ENCODE data around the gene CLDN19.
A peak's percentile ranks its signal among the peaks of the same experiment; 100 is the strongest.
"Not testable (repeated sequence)": the region's sequence is repeated elsewhere in the genome, so short reads cannot be mapped to it uniquely, and the experiment has no call there.

CLDN19 gene

DNA sequence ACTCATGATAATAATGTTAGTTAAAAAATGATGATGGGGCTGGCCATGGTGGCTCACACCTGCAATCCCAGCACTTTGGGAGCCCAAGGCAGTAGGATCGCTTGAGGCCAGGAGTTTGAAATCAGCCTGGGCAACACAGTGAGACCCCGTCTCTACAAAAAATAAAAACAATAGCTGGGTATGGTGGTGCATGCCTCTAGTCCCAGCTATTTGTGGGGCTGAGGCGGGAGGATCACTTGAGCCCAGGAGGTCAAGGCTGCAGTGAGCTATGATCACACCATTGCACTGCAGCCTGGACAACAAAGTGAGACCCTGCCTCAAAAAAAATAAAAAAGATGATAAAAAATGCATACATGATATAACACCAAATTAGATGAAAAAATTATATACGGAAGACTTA, 21.5 kb upstream of the CLDN19 start:
- DNase-seq (ENCODE audit: low read depth in 2 of 2, low spot score in 1 of 2) = no peak

DNA sequence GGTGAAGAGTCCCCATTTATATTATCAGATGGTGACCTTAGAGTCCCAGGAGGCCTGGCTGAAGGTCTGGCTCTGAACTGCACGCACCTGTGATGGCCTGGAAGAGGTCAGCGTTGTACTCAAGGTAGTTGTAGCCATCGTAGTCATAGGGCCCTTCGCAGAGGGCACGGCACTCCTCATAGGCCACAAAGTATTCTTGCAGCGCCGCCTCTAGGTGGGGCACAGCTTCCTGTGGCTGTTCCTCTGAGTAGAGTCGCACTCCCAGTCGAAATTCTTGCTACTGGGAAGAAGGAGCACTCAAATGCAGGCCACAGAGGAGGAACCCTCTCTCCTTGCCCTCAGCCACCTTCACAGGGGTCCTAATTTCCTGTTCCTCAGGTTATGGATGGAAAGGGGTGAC, 19.1 kb upstream of the CLDN19 start:
- DNase-seq (ENCODE audit: low read depth in 2 of 2, low spot score in 1 of 2) = no peak

DNA sequence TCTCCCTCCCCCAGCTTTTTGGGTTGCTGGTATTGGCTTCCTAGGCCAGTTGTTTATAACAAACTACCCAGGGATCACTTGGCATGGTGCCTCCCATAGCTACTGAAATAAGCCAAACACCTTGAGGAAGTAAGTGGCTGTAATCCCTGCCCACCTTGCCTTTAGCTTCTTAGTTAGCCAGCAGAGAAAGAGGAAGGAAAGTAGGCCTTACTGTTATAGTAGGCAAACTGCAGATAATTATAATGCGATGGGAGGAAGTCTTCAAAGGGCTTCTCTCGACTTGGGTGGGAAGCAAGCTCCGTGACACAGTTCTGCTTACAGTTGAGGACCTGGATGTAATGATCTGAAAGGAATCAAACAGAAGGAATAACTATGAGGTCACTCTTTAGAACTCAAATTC, 18.6 kb upstream of the CLDN19 start:
- DNase-seq (ENCODE audit: low read depth in 2 of 2, low spot score in 1 of 2) = no peak

DNA sequence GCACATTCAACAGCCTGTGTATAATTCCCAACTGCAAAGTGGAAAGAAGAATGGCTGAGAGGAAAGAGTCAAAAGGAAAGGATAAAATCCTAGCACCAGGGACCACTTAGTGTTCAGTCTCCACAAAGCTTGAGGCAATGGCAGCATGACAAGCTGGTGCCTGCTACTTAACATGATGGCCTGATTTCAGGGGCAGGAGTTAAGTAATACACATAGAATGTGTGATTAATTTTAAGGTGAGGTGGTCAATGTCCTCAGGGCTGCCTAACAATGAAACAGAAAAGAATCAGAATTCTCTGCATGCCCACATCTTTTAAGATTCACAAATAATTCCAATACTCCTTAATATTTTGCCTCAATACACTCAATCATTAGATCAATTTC, 17.8 kb upstream of the CLDN19 start:
- no peak for DNase-seq (ENCODE audit: low read depth in 2 of 2, low spot score in 1 of 2)

DNA sequence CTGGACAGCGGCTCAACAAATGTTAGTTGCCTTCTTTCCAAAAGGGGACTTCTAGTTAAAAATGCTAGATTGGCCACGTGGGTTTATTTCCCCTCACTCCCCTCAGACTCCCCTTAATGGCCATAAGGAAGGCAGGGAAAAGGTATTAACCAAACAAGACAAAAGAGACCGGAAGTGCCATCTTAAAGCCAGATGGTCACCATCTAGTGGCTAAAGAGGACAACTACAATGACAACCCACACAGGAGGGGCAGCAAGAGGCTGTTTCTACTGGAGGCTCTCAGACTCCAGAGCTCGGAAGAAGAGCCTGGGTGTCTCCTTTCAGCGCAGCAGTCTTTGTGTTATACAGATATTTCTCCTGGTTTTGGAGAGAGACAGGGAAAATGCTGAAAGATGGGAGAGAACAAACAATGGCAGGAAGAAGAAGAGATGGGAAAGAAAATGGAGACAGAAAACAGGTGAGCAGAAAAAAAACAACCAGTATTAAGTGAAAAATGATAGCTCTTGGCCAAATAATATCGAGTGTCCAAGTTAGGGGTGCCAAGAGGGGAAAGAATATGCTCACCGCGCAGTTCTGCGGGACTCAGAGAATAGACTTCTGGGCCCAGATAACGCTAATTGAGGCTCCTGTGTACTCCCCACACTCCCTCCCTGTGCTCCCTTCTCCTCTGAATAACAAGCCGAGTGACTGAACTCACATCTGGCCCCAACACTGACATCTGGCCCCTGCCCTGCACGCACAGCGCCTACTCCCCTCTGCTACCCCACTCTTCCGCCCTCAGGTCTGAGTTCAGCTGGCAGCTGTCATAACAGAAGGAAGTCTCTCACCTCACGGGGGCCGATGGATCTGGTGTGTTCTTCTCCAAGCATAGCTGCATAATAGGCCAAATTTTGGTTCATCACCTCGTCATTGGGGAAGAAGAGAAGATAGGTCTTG, 17.2 kb upstream of the CLDN19 start:
- no peak for DNase-seq (ENCODE audit: low read depth in 2 of 2, low spot score in 1 of 2)

DNA sequence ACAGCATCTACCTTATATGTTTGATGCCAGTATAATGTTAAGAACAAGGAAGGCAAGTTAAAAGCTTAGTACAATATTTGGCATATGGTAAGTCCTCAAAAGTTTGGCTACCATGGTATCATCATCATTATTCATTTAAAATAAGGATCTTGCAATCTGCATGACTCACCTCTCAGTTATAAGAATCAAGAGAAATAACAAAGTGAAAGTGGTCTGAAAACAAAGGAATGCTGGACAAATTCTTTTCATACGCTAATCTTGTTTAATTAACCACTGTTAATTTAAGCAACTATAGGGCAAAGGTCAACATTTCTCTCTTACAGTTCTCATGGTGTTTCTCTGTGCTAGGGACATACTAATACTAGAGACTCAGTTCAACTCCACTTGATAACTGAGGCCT, 13.0 kb upstream of the CLDN19 start:
- no peak for DNase-seq (ENCODE audit: low read depth in 2 of 2, low spot score in 1 of 2)

DNA sequence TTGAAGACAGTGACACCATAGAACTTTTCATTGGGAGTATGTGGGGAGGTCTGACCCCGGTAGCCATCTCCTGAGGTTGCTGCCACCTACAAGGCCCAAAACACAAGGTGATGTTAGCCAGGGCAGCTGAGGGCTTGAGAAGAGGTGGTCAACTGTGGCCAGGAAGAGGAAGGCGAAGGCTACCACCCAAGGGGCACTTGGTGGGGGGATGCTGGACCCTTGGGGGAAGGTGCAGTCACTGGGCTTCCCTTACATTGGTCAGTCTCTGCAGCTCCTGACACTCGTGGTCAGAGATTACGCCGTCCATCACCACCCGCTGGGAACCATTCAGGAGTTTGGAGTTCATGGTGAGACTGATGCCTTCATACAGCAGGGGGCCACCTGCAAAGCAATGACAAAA, 12.2 kb upstream of the CLDN19 start:
- DNase-seq (ENCODE audit: low read depth in 2 of 2, low spot score in 1 of 2) = no peak

DNA sequence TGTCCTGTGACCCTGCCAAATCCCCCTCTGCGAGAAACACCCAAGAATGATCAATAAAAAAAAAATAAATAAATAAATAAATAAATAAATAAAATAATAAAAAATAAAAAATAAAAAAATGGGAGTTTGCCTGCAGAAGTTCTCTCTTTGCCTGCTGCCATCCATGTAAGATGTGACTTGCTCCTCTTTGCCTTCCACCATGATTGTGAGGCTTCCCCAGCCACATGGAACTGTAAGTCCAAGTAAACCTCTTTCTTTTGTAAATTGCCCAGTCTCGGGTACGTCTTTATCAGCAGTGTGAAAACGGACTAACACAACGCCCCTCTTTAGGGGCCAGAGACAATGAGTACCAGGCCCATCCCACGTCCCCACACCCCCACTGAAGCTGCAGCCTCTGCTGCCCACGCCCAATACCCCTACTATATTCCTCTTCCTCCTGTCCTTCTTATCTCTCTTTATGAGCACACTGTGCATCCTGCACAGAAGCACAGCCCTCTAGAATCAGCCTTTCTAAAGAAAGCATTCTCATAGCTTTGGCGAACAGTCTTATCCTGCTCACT, 11.6 kb upstream of the CLDN19 start:
- not testable (repeated sequence) for DNase-seq (ENCODE audit: low read depth in 2 of 2, low spot score in 1 of 2)

DNA sequence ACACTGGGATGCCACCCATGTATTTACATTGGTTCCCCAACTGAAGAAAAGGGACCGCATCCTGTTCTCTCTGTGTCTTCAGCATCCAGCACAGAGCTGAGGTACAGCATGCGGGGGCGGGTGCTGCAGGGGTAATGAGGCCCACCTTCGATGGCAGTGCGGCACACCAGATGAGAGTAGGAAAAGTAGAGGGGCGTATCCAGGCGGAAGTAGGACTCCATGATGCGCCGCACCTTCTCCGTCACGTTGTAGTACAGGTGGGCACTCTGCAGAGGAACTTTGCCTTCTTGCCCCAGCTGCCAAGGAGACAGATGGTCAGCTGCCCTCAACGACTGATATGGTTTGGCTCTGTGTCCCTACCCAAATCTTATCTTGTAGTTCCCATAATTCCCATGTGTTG, 10.0 kb upstream of the CLDN19 start:
- no peak for DNase-seq (ENCODE audit: low read depth in 2 of 2, low spot score in 1 of 2)

DNA sequence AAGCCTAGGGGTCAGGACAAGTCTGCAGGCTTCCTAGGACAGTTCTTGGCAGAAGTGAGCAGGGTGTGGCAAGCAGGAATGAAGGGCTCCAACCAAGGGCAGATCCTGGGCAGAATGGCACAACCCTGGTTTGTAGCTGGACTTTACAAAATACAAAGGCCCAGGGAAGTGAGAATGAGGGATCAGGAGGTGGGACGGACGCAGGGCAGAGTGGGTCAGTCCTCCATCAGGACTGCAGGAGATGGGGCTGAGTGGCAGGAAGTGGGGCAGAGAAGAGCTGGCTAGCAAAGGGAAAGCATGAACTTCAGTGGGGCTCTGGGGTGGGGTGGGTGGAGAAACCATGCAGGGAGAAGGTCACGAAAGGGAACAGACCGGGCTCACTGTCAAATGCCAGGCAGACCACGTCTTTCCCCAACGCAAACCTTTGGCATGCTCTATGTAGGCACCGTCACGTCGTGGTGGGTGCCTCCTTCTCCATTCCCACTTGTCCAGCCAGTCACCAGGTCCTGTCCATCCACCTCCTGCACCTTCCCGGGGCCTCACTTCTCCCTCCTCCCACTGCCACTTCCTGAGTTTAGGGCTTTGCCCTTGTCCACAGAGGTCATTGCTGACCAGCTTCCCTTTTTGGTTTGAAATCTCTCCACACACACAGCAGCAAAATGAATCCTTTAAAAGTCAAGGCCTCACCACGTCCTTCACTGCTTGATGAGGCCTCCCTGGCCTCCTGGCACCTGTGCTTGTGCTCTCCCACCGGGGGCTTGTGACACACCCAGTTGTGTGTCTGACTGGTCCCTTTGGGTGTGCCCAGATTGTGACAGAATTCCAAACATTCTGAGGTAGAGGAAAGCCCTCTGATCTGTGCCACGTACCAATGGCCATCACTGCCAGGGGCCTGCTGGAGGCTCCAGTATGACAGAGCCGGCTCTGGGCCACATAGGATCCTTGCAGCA, 8.7 kb upstream of the CLDN19 start:
- DNase-seq (ENCODE audit: low read depth in 2 of 2, low spot score in 1 of 2) = no peak

DNA sequence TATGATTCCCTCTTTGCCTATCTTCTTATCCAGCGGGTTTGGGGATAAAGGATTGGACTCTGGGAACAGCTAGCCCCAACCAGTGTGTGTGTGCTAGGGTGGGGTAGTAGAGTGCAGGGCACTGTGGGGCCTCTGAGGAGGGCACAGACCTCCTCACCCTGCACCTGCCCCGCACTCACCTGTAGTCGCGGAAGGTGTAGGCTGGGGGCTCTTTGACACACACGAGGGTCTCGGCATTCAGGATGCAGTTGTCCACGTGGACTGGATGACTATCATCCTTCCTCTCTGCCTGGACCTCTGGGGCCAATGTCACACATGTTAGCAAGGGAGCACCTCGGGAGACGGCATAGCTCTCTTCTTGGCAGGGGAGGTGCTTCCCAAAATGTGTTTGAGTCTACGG, 8.0 kb upstream of the CLDN19 start:
- DNase-seq (ENCODE audit: low read depth in 2 of 2, low spot score in 1 of 2) = no peak

DNA sequence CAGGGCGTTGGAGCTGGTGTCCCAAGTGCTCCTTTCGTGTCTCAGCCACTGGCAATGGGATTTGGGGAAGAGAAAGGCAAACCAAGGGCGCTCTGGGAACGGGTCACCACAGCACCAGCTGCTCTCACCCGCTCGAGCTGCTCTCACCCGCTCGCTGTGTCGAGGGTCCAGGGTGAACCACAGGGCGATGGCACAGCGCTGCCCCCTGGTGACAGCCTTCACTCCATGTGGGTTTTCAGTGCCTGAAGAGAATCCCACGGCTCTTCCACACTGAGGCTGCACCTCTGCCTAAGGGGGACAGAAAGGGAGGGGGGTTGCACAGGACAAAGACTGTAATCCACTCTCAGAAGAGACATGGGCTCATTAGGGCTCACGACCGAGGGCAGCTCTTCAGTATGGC, 7.1 kb upstream of the CLDN19 start:
- peak in 1 of 2 donors; percentile 13 for DNase-seq (ENCODE audit: low read depth in 2 of 2, low spot score in 1 of 2)

DNA sequence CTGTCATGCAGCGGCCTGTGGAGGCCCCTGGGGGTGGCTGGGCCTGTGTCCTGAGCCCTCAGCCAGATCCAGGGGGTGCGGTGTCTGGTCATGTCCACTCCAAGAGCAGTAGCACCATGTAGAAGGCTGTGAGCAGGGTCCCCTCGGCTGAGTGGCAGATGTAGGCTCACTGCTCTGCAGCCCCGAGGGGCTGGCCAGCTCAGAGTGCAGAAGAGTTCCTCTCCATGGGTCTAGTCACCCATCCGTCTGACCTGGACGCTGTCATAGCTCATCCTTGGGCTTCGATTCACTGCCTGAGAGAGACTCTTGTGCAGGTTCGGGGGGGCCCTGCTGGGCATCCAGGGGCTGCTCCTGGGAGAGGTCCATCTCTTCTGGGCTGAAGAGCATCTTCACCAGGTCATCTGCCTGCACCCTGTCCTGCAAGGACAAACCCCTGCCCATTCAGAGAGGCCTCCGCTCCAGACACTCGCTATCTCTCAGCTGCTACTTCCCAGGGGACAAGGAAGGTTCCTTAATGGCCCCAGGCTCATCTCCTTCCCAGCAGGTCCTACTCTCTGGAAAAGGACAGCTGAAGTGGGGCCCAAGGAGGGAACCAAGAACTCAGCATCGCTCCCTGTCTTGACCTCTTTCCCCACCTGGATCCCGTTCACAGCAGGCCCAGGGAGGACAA, 6.5 kb upstream of the CLDN19 start:
- DNase-seq (ENCODE audit: low read depth in 2 of 2, low spot score in 1 of 2) = no peak

DNA sequence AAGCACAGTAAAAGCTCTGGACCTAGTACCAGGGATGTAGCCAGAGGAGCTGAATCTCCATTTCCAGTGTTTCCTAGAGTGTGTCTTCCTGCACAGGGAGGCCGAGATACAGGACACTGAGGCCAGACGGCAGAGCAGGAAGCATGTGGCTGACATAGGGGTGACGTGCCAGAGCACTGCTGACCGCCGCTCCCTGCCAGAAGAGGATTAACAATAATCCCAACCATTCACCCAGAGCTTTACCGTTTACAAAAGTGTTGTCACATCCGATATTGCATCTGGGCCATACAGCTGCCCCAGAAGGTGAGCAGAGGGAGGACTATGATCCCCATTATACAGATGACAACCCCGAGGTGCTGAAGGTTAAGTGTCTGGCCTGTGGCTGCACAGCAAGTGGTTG, 5.8 kb upstream of the CLDN19 start:
- DNase-seq (ENCODE audit: low read depth in 2 of 2, low spot score in 1 of 2) = no peak

DNA sequence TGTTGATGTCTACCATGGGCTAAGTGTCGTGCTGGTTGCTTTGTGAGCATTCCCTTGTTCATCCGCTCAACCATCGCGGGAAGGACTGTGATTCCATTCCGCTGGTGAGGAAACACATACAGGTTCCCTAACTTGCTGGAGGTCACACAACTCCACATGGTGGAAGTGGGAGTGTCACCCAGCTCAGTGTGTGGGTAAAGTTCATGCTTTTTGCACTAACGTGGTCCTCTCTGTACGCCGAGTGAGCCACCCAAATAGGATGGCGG, 4.0 kb upstream of the CLDN19 start:
- DNase-seq (ENCODE audit: low read depth in 2 of 2, low spot score in 1 of 2) = no peak

DNA sequence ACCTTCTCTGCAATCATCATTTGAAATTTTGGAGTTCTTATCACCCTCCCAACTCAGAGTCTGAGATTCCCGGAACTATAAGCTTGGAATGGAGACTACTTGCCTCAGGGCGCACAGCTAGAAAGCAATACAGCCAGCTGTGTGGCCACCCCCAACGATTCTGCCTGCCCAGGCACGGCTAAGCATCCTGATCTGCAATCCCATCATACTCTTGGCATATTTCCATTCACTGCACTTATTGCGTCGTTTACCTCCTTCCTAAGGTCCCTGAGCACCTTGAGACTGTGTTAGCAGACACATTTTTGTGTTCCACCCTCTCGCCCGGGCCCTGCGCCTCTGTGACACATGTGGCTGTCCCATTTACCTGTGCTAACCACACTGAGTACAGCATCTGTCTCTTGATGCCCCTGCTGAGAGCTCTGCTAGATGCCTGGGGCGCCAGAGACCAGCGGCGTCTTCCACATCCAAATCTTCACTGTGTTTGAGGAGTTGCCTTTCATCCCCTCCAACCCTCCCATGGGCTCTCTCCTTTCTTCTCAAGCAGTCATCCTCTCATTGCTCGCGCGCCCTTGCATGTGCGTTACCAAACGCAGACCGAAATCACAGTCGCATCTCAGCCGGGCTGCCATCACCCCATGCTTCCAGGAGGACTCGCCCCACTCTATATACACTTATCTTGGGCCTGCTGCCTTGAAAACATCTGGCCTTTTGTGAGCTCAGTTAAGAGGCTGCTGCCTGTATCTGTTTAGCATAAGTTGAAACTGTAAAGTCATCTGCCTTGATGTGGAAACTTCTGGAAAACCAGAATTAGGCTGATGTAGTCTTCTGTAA, 3.5 kb upstream of the CLDN19 start:
- DNase-seq (ENCODE audit: low read depth in 2 of 2, low spot score in 1 of 2) = no peak

DNA sequence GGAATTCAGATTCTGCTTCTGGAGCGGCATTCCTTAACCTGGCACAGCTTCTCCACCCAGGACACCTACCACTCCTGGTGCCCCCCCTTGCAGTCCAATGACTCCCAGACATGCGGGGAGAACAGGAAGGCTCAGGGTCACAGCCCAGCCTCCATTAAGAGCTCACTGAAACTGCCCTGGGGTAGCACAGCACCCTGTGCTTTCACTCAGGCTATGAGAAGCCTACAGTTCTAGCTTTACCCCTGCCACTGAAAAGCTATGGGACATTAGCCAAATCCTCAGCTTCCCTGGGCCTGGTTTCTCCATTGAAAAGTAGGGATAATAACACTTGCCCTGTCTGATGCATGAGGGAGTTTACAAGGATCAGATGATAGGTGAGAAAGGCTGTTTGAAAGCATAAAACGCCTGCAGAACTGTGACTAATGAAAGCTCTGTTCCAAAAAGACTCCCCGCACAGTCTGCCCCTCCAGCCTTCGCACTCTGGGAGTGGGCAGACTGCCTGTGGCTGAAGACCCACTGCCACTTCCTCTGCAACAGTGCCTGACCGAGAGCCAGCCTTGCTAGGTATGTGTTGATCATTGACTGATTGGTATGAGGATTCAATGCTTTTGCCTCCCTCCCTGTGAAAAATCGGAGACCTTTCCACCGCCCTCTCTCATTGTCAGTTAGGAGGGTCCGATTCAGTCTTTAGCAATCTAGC, 2.7 kb upstream of the CLDN19 start:
- DNase-seq (ENCODE audit: low read depth in 2 of 2, low spot score in 1 of 2) = no peak

DNA sequence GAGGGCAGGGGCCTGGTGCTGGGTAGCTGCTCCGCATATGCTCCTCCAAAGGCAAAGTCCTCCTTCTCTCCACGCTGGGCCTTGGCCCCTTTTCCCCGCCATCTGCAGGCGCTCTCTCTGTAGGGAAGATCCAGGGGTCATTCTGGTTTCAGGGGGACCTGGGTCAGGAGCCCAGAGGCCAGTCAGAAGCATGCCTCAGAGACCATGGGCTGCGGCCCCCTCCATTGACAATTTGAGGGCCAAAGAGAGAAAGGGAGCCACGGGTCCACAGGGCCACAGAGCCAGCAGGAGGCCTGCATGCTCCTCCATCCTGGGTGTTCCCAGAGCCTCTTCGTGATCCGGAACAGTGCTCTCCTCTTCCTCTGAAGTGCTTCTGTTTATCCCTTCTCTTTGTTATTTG, 2.1 kb upstream of the CLDN19 start:
- DNase-seq (ENCODE audit: low read depth in 2 of 2, low spot score in 1 of 2) = no peak

DNA sequence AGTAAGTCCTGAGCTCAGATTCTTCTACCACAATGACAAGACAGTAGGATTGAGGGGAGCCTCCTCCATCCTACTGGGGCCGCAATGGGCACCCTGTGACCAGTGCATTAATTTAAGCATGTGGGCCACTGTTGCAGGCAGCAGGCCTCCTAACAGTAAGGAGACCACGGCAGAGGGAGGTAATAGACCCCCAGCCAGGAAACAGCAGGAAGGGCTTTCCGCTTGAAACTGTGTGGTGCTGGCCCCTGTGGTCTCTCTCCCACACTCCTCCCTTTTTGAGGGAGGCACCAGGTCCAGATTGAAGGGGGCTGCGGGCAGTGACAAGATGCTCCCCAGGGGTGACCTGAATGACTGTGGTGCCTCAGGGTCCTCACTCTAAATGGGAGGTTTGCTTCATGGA, 1.7 kb upstream of the CLDN19 start:
- DNase-seq (ENCODE audit: low read depth in 2 of 2, low spot score in 1 of 2) = no peak
